Activated CD8-positive, alpha-beta memory T cell treated with anti-CD3 and anti-CD28 coated beads for 1 hour (primary cell): ENCODE measurements around the gene PSMD5.

ENCODE experiments used
- DNase-seq, 2 donors: peaks; one replicate each; pipeline ENCODE4 v3.0.0-alpha.2; 2020; ENCODE audit warnings: low read depth in 1 of 2; ENCODE audit errors: extremely low read depth in 1 of 2

Gene PSMD5

GRCh38 chr9:120857481-120857880 lies 14.8 kb upstream of the PSMD5 start:
- no peak for DNase-seq

- no peak for DNase-seq
These were observed 14.0 kb upstream of the PSMD5 start for GRCh38 chr9:120856700-120857099.

- DNase-seq = no peak
These were observed 13.3 kb upstream of the PSMD5 start for GRCh38 chr9:120855827-120856670.

- DNase-seq = no peak
These were observed 12.0 kb upstream of the PSMD5 start for GRCh38 chr9:120854596-120855327.

- DNase-seq = no peak
These were observed 10.5 kb upstream of the PSMD5 start for GRCh38 chr9:120853198-120853597.

- DNase-seq = no peak
These were observed 9.7 kb upstream of the PSMD5 start for GRCh38 chr9:120852240-120853010.

GRCh38 chr9:120851449-120851848 lies 8.7 kb upstream of the PSMD5 start:
- no peak for DNase-seq

GRCh38 chr9:120850315-120850714 lies 7.6 kb upstream of the PSMD5 start:
- no peak for DNase-seq

GRCh38 chr9:120846906-120847305 lies 4.2 kb upstream of the PSMD5 start:
- DNase-seq = no peak

- no peak for DNase-seq
These were observed 3.6 kb upstream of the PSMD5 start for GRCh38 chr9:120846251-120846889.

GRCh38 chr9:120845255-120845654 lies 2.5 kb upstream of the PSMD5 start:
- DNase-seq = no peak

- no peak for DNase-seq
These were observed 615 bp downstream of the PSMD5 start for GRCh38 chr9:120841930-120842684.

GRCh38 chr9:120839146-120839545 lies 3.6 kb downstream of the PSMD5 start:
- DNase-seq = no peak

GRCh38 chr9:120837921-120838320 lies 4.8 kb downstream of the PSMD5 start:
- DNase-seq = no peak

- DNase-seq = no peak
These were observed 9.4 kb downstream of the PSMD5 start for GRCh38 chr9:120833325-120833724.

GRCh38 chr9:120832807-120833206 lies 9.9 kb downstream of the PSMD5 start:
- no peak for DNase-seq

- no peak for DNase-seq
These were observed 11.9 kb downstream of the PSMD5 start for GRCh38 chr9:120830865-120831264.

GRCh38 chr9:120830151-120830550 lies 12.6 kb downstream of the PSMD5 start:
- no peak for DNase-seq

- DNase-seq = no peak
These were observed 13.1 kb downstream of the PSMD5 start for GRCh38 chr9:120829650-120830049.

- DNase-seq = no peak
These were observed 22.6 kb downstream of the PSMD5 start for GRCh38 chr9:120820095-120820494.
